Transverse colon (tissue), 4 donors: ENCODE results near the gene TPH1. TPM values are rescaled to one million over a fixed set of nuclear protein-coding genes. Genes with fewer than 3 reads are reported as not detected.
"Not testable (repeated sequence)": the region's sequence is repeated elsewhere in the genome, so short reads cannot be mapped to it uniquely, and the experiment has no call there.

Experiments
- DNase-seq: peaks from one replicate; pipeline ENCODE4 v3.0.0-alpha.2; 2019
- H3K27ac ChIP-seq, 4 donors: fragments of 200-600 bp; sonication (generic); 2 replicates each; pipeline ENCODE4 v1.5.1; 2016 to 2018; ENCODE audit warnings: inconsistent platforms in 4 of 4
- H3K27me3 ChIP-seq: fragments of 200-600 bp; sonication (generic); 2 replicates; pipeline ENCODE4 v1.5.1; 2017; ENCODE audit warnings: inconsistent platforms
- H3K36me3 ChIP-seq, 4 donors: fragments of 200-600 bp; sonication (generic); 2 replicates each; pipeline ENCODE4 v1.5.1; 2017 to 2019; ENCODE audit warnings: inconsistent platforms in 4 of 4
- H3K4me1 ChIP-seq, 4 donors: fragments of 200-600 bp; sonication (generic); 2 replicates each; pipeline ENCODE4 v1.5.1; 2017 to 2020; ENCODE audit warnings: inconsistent platforms in 4 of 4
- H3K4me3 ChIP-seq, 4 donors: fragments of 200-600 bp; sonication (generic); 1 replicate in 1 of 4; 2 replicates in 3 of 4; pipeline versions ENCODE4 v1.5.1 to v1.6.1; 2017 to 2019; ENCODE audit warnings: inconsistent platforms in 4 of 4
- H3K9me3 ChIP-seq, 2 donors: fragments of 200-600 bp; sonication (generic); 2 replicates each; pipeline ENCODE4 v1.5.1; 2017 to 2019; ENCODE audit warnings: inconsistent platforms in 2 of 2
- EP300 ChIP-seq: sonication (generic); formaldehyde crosslinking; IDR thresholded peaks from one replicate; pipeline ENCODE4 v1.6.1; 2017; ENCODE audit warnings: antibody characterized with exemption, low read depth
- POLR2A ChIP-seq: fragments of 450-650 bp; IDR thresholded peaks from one replicate; pipeline ENCODE4 v1.6.1; 2016; ENCODE audit warnings: antibody characterized with exemption, mild to moderate bottlenecking, moderate library complexity
- POLR2AphosphoS5 ChIP-seq, 3 donors: sonication (generic); formaldehyde crosslinking; IDR thresholded peaks; one replicate each; pipeline ENCODE4 v1.6.1; 2016; ENCODE audit warnings: antibody characterized with exemption in 3 of 3
- WGBS, 2 donors: methylation state at CpG; one replicate each; pipeline ENCODE4 v1.1.5; 2018; ENCODE audit warnings: low coverage in 1 of 2; 5-methylcytosine and 5-hydroxymethylcytosine counted together
- in situ Hi-C, 4 donors: fragments of 200-750 bp; cut with MboI; loops; one replicate each; pipeline versions ENCODE4 v1.15.0 to v1.15.1; 2017; ENCODE audit warnings: low sequenced_read_pairs in 3 of 4, low pct_ligation_motif_present in 1 of 4, low pct_unique_long_range_greater_than_20kb in 1 of 4
- intact Hi-C: fragments of 100-400 bp; cut with DNase I; formaldehyde crosslinking; loops from one replicate; pipeline ENCODE4 v1.15.1; 2023; ENCODE audit warnings: low total_unique reads
- total RNA-seq, 4 donors: library from RNA; depleted of rRNA; stranded (reverse); fragments of >200 nt; gene quantifications; one replicate each; pipeline ENCODE4 v1.1.0, GENCODE V29; 2016
- TF ChIP-seq, protein P1 (sequence below), 5 experiments: fragments of 200-600 bp in 3 of 5; fragments of 450-650 bp in 2 of 5; sonication (generic) in 3 of 5; IDR thresholded peaks; 1 replicate in 2 of 5; 2 replicates in 3 of 5; pipeline ENCODE4 v1.5.1; 2016 to 2017; ENCODE audit warnings: antibody characterized with exemption in 5 of 5, inconsistent platforms in 3 of 5, mild to moderate bottlenecking in 2 of 5, moderate library complexity in 1 of 5

Gene TPH1
- total RNA-seq, 4 donors from 2014 or later = 1.1 to 18.3 (median 8.5) TPM

DNA sequence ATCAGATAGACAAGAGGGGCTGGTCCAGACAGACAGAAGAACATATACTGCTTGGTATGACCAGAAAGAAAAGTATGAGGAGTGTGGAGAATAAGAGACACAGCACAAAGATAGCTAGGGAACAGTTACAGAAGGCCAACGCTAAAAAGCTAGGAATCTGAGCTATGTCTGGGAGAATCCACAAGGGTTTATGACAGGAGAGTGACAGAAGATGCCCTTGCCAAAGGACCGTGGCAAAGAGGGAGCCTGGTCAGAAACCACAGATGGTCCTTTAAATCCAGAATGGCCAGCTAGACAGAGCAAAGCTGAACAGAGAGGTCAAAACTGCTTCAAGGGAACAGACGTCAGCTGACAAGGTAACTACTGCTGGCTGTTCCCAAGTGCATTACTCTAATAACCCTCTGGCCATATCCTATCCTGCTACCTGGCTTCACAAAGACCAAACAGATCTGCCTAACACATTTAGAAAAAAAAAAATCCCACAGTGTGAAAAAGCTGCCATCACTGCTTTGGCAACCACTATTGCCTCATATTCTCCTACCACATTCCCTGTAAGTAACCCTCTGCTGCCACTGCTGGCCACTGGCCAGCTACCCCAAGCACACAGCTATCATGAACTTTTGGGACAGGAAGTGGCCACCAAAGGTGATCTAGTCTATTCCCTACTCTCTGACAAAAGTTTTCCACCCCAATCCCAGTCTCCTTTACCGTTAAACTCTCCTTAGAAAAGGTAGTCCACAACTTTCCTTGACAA is 40.5 kb downstream of the TPH1 start:
- intact Hi-C loops (no loop called here), in situ Hi-C loops (loop anchor here in 1 of 4 donors (10.0 kb wide), 1 partner anchor 99 kb away; the partner anchor contains the start of gene SAAL1)
- H3K36me3 ChIP-seq = peaks cover 0 to 18% (median 0%) of the 10 kb centered on the region in 4 donors
- H3K4me1 ChIP-seq = no peaks in the 10 kb centered on the region
- no peak for DNase-seq
- TF ChIP-seq EP300 (no peak), POLR2AphosphoS5 (IDR thresholded peaks at IDR 0.05) (no peak), POLR2A (no peak)
- TF ChIP-seq, protein P1, sequence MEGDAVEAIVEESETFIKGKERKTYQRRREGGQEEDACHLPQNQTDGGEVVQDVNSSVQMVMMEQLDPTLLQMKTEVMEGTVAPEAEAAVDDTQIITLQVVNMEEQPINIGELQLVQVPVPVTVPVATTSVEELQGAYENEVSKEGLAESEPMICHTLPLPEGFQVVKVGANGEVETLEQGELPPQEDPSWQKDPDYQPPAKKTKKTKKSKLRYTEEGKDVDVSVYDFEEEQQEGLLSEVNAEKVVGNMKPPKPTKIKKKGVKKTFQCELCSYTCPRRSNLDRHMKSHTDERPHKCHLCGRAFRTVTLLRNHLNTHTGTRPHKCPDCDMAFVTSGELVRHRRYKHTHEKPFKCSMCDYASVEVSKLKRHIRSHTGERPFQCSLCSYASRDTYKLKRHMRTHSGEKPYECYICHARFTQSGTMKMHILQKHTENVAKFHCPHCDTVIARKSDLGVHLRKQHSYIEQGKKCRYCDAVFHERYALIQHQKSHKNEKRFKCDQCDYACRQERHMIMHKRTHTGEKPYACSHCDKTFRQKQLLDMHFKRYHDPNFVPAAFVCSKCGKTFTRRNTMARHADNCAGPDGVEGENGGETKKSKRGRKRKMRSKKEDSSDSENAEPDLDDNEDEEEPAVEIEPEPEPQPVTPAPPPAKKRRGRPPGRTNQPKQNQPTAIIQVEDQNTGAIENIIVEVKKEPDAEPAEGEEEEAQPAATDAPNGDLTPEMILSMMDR (IDR thresholded peaks at IDR 0.05) = no peak
- no peak overlapping the region for H3K27ac ChIP-seq
- 84 to 97% methylated on average over 3 to 4 of the region's 4 CpGs for WGBS, 2 donors
- no peaks in the 10 kb centered on the region for H3K27me3 ChIP-seq
- no peak overlapping the region for H3K4me3 ChIP-seq
- no peaks in the 10 kb centered on the region for H3K9me3 ChIP-seq

DNA sequence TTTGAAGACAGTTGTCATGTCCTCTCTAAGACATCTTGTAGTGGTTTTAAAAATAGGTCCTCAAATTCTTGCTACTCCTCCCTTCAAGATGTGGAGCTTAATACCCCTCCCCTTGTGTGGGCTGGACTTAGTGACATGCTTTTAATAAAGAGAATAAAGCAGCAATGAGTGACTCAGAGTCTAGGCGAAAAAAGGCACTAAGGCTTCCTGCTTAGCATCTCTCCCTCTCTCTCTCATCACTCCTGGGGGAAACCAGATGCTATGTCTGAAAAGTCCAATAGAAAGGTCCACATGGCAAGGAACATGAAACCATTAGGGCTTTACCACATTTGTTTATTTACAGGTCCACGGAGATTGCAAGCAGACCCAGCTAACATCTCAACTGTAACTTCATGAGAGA is 44.9 kb downstream of the TPH1 start:
- 83 to 87% methylated on average over 1 to 2 of the region's 2 CpGs for WGBS, 2 donors
- Histone ChIP-seq H3K27ac (no peak overlapping the region), H3K9me3 (no peaks in the 10 kb centered on the region), H3K4me3 (no peak overlapping the region), H3K36me3 (peaks cover 0 to 30% (median 5%) of the 10 kb centered on the region in 4 donors), H3K27me3 (no peaks in the 10 kb centered on the region), H3K4me1 (no peaks in the 10 kb centered on the region)
- in situ Hi-C loops (loop anchor here in 1 of 4 donors (10.0 kb wide), 1 partner anchor 104 kb away; the partner anchor contains the start of gene SAAL1), intact Hi-C loops (no loop called here)
- no peak for DNase-seq
- TF ChIP-seq, protein P1 (IDR thresholded peaks at IDR 0.05) = no peak
- no peak for TF ChIP-seq POLR2AphosphoS5 (IDR thresholded peaks at IDR 0.05)
- TF ChIP-seq POLR2A = no peak
- TF ChIP-seq EP300 = no peak

DNA sequence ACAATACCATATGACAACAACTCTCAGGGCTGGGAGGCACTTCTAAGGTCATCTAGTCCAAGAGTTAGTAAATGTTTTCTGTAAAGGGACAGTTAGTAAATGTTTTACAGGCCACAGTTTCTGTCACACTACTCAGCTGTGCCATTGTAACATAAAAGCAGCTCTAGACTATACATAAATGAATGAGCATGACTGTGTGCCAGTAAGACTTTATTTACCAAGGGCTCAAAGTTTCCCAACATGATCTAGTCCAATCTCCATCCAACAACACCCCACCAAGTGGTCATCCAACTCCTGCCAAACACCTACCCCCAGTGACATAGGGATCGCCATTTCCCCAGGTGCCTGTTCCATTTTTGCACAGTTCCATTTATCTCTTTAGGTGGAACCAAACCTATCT is 45.3 kb downstream of the TPH1 start:
- TF ChIP-seq, protein P1 (IDR thresholded peaks at IDR 0.05) = no peak
- TF ChIP-seq EP300 (no peak), POLR2A (no peak), POLR2AphosphoS5 (IDR thresholded peaks at IDR 0.05) (no peak)
- no peaks in the 10 kb centered on the region for H3K27me3 ChIP-seq
- intact Hi-C loops (no loop called here), in situ Hi-C loops (loop anchor here in 1 of 4 donors (10.0 kb wide), 1 partner anchor 104 kb away; the partner anchor contains the start of gene SAAL1)
- H3K36me3 ChIP-seq = peaks cover 0 to 30% (median 5%) of the 10 kb centered on the region in 4 donors
- WGBS, 2 donors = 100% methylated on average over 1 of the region's 1 CpG
- H3K4me3 ChIP-seq = no peak overlapping the region
- DNase-seq = no peak
- H3K9me3 ChIP-seq = no peaks in the 10 kb centered on the region
- no peak overlapping the region for H3K27ac ChIP-seq
- no peaks in the 10 kb centered on the region for H3K4me1 ChIP-seq

DNA sequence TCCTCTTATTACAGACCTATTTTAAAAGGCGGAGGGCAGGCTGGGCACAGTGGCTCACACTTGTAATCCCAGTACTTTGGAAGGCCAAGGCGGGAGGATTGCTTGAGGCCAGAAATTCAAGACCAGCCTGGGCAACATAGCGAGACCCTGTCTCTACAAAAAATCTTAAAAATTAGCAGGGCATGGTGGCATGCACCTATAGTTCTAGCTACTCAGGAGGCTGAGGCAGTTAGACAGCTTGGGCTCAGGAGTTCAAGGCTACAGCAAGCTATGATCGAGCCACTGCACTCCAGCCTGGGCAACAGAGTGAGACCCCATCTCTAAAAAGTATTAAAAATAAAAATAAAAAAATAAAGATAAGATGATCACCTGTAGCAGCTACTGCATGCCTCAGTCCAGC is 45.9 kb downstream of the TPH1 start:
- H3K4me1 ChIP-seq, DNase-seq, intact Hi-C loops, H3K4me3 ChIP-seq, H3K9me3 ChIP-seq, H3K27me3 ChIP-seq, H3K27ac ChIP-seq: not testable (repeated sequence)
- peaks cover 0 to 30% (median 5%) of the 10 kb centered on the region in 4 donors for H3K36me3 ChIP-seq
- in situ Hi-C loops = loop anchor here in 1 of 4 donors (10.0 kb wide), 1 partner anchor 105 kb away; the partner anchor contains the start of gene SAAL1
- WGBS, 2 donors = 89 to 100% methylated on average over 4 of the region's 4 CpGs

Other genes starting within 250 kb of the TPH1 start
- 10 to 100 TPM; 11.6 to 28.9 (median 19.1) TPM for gene SERGEF, start 33.2 kb downstream of the TPH1 start, total RNA-seq
- gene SAAL1, start 59.8 kb upstream of the TPH1 start, total RNA-seq = 10 to 100 TPM; 11.5 to 23.0 (median 12.7) TPM
- not detected for gene MRGPRX3, start 86.3 kb upstream of the TPH1 start, total RNA-seq
- not detected for gene MRGPRX4, start 126.6 kb upstream of the TPH1 start, total RNA-seq
- gene SAA4, start 190.5 kb upstream of the TPH1 start, total RNA-seq = not detected
- gene SAA2, start 202.4 kb upstream of the TPH1 start, total RNA-seq = 1 to 10 TPM in 2 of 4 donors, not detected in 2; 1.1 to 4.4 TPM
- gene SAA1, start 220.0 kb upstream of the TPH1 start, total RNA-seq = 10 to 100 TPM in 2 of 4 donors, 1 to 10 TPM in 1, not detected in 1; 6.0 to 38.9 (median 17.1) TPM